Activated CD8-positive, alpha-beta T cell treated with anti-CD3 and anti-CD28 coated beads for 36 hours (primary cell): Measurements from ENCODE around the gene SMCO2. TPM values are rescaled to one million over a fixed set of nuclear protein-coding genes. Genes with fewer than 3 reads are reported as not detected.

ENCODE experiments used
- ATAC-seq: fragments of 200-7000 bp; cut with Tn5 transposase; one replicate; pipeline ENCODE4 v1.10.0; 2021; ENCODE audit warnings: mild to moderate bottlenecking, moderate library complexity
- CTCF ChIA-PET: fragments of 350-600 bp; sonication (Branson Sonifier 250); formaldehyde crosslinking; loops from one replicate; lab custom pipeline; 2021; ENCODE audit warnings: antibody characterized with exemption; lab: Charles Lee
- POLR2A ChIA-PET: fragments of 350-600 bp; sonication (Branson Sonifier 250); formaldehyde crosslinking; loops from one replicate; lab custom pipeline; 2021; ENCODE audit warnings: antibody characterized with exemption; lab: Charles Lee
- DNase-seq: peaks from one replicate; pipeline ENCODE4 v3.0.0-alpha.2; 2020
- H3K27ac Mint-ChIP-seq: one replicate; pipeline ENCODE4 v1.8.0; 2021; ENCODE audit warnings: mild to moderate bottlenecking, mixed read lengths
- H3K27me3 Mint-ChIP-seq: one replicate; pipeline ENCODE4 v1.8.0; 2021; ENCODE audit warnings: mixed read lengths
- H3K36me3 Mint-ChIP-seq: one replicate; pipeline ENCODE4 v1.8.0; 2021; ENCODE audit warnings: low read depth, mixed read lengths
- H3K4me1 Mint-ChIP-seq: one replicate; pipeline ENCODE4 v1.8.0; 2021; ENCODE audit warnings: low read depth, mixed read lengths
- H3K4me3 Mint-ChIP-seq: one replicate; pipeline ENCODE4 v1.8.0; 2021; ENCODE audit warnings: mild to moderate bottlenecking, moderate library complexity, mixed read lengths
- H3K9me3 Mint-ChIP-seq: one replicate; pipeline ENCODE4 v1.8.0; 2021; ENCODE audit warnings: mixed read lengths
- CTCF ChIP-seq: fragments of 200-600 bp; IDR thresholded peaks from one replicate; pipeline ENCODE4 v1.8.0; 2022; ENCODE audit warnings: antibody characterized with exemption, mild to moderate bottlenecking
- intact Hi-C: fragments of 100-400 bp; cut with micrococcal nuclease; formaldehyde crosslinking; loops from one replicate; pipeline ENCODE4 v1.10.0; 2022
- total RNA-seq, 2 experiments: library from RNA; stranded (reverse); gene quantifications; one replicate each; pipeline ENCODE4 v1.2.3, GENCODE V29; 2021

The SMCO2 gene
- total RNA-seq: under 1 TPM in 1 of 2 experiments, not detected in 1; 0.32 TPM

- H3K27ac Mint-ChIP-seq: no peak within 1 kb of the TSS
- ATAC-seq: no peak
- POLR2A ChIA-PET: no interaction called here
- CTCF ChIA-PET: interaction anchor here (0.9 to 1.3 kb wide), 3 partner anchors 9 to 206 kb away, joined by 4 to 6 read pairs (median 4); no protein-coding TSS in a partner anchor
- H3K4me1 Mint-ChIP-seq: no peaks in the 10 kb centered on the region
- TF ChIP-seq CTCF: no peak
- intact Hi-C loops: no loop called here
- DNase-seq: no peak
- no peaks in the 10 kb centered on the region for H3K36me3 Mint-ChIP-seq
- peaks cover 2% of the 10 kb centered on the region for H3K9me3 Mint-ChIP-seq
- H3K27me3 Mint-ChIP-seq: peaks cover 3% of the 10 kb centered on the region
- H3K4me3 Mint-ChIP-seq: no peak within 1 kb of the TSS
Measured at GRCh38 chr12:27446436-27446835, at the start of gene SMCO2. TSS of gene SMCO2 (plus strand) at chr12:27446736. CDS start at chr12:27470632, 23,896 bp downstream.

DNA sequence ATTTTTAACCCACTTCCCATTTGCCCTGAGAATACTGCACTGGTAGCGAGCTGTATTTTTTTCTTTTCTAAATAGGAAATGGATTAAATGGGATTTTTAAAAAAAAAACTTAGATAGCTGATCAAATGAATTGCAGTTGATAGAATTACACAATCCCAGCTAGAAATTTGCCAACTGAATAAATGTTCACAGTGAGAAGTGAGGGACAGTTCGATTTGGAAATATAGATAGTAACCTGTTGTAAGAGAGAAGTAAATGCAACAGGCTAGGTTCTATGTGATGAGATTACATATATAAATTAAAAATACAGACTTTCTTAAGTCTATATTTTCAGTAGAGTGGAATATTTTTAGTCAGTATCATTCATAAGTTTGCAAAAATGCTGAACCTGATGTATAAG lies 48.1 kb upstream of the SMCO2 start:
- no peak for TF ChIP-seq CTCF
- ATAC-seq: no peak
- peaks cover 1% of the 10 kb centered on the region for H3K36me3 Mint-ChIP-seq
- H3K4me3 Mint-ChIP-seq: no peak overlapping the region
- H3K27me3 Mint-ChIP-seq: peaks cover 2% of the 10 kb centered on the region
- intact Hi-C loops: no loop called here
- CTCF ChIA-PET: interaction anchor here (1.6 kb wide), 1 partner anchor 14 kb away, joined by 8 read pairs; no protein-coding TSS in a partner anchor
- POLR2A ChIA-PET: no interaction called here
- no peak for DNase-seq
- H3K9me3 Mint-ChIP-seq: no peaks in the 10 kb centered on the region
- no peak overlapping the region for H3K27ac Mint-ChIP-seq
- H3K4me1 Mint-ChIP-seq: no peaks in the 10 kb centered on the region

DNA sequence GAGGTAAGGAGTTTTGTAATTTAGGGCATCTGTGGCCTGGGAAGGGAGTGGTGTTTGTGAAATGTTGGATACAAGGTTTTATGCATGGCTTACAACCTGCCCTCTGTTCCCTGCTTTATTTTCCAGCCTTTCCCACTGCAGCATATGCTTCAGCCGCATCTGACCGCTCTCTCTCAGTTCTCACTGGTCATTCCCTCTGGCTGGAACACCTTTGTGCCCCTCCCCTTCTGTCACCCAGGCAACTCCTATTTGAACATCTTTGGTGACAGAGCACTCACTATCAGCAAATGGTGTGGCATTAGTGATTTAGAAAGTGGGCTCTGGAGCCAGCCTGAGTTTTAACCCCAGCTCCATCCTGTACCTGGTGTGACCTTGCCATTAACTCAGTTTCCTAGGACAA lies 47.5 kb upstream of the SMCO2 start:
- H3K27ac Mint-ChIP-seq: no peak overlapping the region
- no peak for DNase-seq
- no peak overlapping the region for H3K4me3 Mint-ChIP-seq
- no peak for TF ChIP-seq CTCF
- no peaks in the 10 kb centered on the region for H3K4me1 Mint-ChIP-seq
- peaks cover 2% of the 10 kb centered on the region for H3K27me3 Mint-ChIP-seq
- no peak for ATAC-seq
- no peaks in the 10 kb centered on the region for H3K9me3 Mint-ChIP-seq
- intact Hi-C loops: no loop called here
- peaks cover 2% of the 10 kb centered on the region for H3K36me3 Mint-ChIP-seq
- CTCF ChIA-PET: interaction anchor here (1.6 kb wide), 1 partner anchor 15 kb away, joined by 8 read pairs; no protein-coding TSS in a partner anchor
- POLR2A ChIA-PET: no interaction called here

GRCh38 chr12:27400856-27401354 lies 45.6 kb upstream of the SMCO2 start:
- H3K27me3 Mint-ChIP-seq: peaks cover 2% of the 10 kb centered on the region
- ChIA-PET POLR2A (no interaction called here), CTCF (no interaction called here)
- ATAC-seq: no peak
- peaks cover 3% of the 10 kb centered on the region for H3K9me3 Mint-ChIP-seq
- no peak for DNase-seq
- peaks cover 2% of the 10 kb centered on the region for H3K36me3 Mint-ChIP-seq
- H3K4me1 Mint-ChIP-seq: no peaks in the 10 kb centered on the region
- TF ChIP-seq CTCF: no peak
- no peak overlapping the region for H3K4me3 Mint-ChIP-seq
- intact Hi-C loops: no loop called here
- H3K27ac Mint-ChIP-seq: no peak overlapping the region

DNA sequence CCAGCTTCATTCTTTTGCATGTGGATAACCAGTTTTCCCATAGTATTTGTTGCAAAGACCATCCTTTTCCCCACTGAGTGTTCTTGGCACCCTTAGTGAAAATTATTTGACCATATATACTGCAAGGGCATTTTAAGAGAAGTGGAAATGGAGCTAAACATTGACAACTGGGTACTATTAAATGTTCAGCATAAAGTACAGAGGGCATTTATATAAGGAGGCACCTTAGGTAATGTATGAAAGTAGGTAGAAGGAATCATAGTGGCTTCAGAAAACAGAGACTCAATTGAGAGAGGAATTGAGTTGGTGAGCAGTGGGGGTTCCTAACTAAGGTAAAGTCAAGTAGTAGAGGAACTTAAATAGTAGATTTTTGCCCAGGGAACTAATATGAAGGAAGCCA lies 34.5 kb upstream of the SMCO2 start:
- intact Hi-C loops: no loop called here
- Mint-ChIP-seq H3K4me3 (no peak overlapping the region), H3K9me3 (no peaks in the 10 kb centered on the region), H3K4me1 (no peaks in the 10 kb centered on the region), H3K36me3 (no peaks in the 10 kb centered on the region), H3K27me3 (no peaks in the 10 kb centered on the region), H3K27ac (no peak overlapping the region)
- ATAC-seq (no peak), DNase-seq (no peak)
- ChIA-PET CTCF (no interaction called here), POLR2A (no interaction called here)
- no peak for TF ChIP-seq CTCF
